COLO668 (cell line): ENCODE measurements around the gene KCNQ1.
A peak's percentile ranks its signal among the peaks of the same experiment; 100 is the strongest.
"Not testable (repeated sequence)": the region's sequence is repeated elsewhere in the genome, so short reads cannot be mapped to it uniquely, and the experiment has no call there.

ENCODE experiments used
- DNase-seq: peaks from one replicate; lab custom pipeline; 2025; ENCODE audit not compliant: unreplicated experiment; lab: John Stamatoyannopoulos, UW

The KCNQ1 gene

DNA sequence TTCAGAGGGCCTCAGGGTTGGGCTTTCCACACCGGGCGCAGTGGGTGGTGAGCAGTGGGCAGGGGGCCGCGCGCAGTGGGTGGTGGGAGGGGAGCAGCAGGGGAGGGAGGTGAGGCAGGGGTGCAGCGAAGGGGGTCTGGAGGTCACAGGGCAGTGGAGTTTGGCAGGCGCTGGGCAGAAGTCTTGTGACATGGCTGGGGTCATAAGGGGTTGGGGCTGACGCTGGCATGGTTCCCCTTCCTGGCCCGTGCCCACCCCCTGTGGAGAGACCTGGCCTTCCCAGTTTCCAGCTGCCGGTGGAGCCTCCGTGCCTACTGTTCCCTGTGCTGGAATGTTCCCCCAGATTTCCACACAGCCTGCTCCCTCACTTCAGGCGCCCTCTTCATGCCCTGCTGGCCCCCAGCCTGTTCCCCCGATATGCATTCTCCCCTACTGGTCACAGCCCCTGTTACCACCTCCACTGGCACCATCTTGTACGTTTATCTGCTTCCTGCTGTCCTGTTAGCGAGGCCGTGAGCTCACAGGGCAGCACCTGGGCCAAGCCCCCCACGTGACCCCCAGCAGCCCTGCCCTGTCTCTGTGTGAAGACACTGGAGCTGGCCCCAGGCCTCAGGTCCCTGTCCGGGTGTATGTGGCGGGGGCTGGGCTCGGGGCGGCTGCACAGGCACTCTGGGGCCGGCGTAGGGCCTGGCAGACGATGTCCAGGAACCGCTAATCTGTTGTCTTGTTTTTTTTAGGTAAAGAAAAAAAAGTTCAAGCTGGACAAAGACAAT is 143.4 kb downstream of the KCNQ1 start:
- DNase-seq: no peak

DNA sequence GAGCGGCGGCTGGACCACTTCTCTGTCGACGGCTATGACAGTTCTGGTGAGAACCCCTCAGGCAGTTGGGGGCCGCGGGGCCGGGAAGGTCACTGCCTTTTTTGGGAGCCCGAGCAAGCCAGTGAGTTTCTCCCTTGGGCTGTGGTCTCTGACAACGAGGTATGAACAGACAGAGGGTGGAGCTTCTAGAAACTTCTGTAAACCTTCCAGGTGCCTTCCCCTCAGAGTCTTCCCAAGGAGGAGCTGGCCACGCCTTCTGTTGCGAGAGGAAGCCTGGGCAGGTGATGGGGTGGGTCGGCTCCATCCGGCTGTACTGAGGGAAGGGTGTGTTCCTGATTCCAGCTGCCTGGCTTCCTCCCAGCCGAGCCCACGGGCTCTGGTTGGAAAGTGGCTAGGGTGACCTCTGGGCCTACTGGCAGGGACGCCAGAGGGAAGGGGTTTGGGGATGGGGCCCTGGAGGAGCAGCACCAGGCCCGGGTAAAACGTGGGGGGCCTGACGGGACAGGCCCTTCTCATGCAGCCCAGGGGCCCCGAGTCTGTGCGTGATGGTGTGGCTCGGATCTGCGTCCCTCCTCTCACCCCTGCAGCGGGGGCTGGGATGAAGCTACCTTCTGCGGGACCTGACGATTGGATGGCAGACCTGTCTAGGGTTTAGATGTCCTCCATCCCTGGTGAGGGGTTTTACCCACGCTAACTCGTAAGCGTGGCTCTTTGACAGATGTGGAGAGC is 144.2 kb downstream of the KCNQ1 start:
- peak; percentile 29 for DNase-seq

DNA sequence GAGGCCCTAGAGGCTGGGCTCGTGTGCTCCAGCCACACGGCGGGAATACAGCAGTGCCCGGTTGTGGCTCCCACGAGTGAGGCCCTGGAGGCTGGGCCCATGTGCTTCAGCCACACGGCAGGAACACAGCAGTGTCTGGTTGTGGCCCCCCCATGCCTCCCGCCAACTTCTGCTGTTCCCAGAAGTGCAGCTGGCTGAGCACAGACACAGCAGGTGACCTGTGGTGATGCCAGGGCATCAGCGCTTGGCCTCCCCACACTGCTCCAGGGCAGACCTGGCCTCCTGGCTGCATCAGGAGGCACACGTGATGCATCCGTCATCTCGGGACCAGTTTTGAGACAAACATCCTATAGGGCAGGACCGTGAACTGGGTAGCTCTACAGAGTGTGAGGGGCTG is 144.7 kb downstream of the KCNQ1 start:
- DNase-seq: no peak

DNA sequence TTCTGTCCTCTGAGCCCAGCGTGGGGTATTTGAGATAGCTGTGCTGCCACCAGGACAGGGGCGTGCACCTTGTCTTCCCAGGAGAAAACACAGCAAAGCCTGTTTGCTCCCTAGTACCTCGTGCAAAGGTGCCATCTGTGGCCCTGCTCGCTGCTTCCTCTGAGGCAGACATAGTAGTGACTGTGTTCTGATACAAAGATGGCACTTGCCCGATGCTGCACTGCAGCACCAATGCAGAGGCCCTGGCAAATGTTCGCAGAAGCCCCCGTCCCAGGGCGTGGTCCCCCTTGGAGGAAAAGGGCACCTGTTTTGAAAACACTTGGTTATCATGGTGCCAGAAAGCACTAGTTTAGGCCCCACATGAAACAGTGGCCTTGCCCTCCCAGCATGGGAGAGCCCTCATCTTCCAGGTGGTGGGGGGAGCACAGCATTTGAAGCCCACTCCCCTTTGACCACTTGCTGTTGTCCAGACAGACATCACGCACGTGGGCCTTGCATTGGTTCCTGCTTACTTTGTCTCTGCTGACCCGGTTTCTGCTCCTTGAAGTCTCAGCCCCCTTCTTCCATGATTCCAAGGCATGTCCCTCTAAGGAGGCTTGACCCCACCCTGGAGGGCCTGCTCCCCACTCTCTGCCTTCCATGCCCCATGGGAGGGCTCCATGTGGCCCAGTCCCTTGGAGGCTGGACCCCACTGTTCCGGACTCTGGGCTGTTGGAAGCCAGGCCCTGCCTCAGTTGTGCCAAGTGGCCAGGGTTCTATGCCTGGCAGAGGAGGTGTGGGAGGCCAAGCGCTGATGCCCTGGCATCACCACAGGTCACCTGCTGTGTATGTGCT is 145.5 kb downstream of the KCNQ1 start:
- no peak for DNase-seq

DNA sequence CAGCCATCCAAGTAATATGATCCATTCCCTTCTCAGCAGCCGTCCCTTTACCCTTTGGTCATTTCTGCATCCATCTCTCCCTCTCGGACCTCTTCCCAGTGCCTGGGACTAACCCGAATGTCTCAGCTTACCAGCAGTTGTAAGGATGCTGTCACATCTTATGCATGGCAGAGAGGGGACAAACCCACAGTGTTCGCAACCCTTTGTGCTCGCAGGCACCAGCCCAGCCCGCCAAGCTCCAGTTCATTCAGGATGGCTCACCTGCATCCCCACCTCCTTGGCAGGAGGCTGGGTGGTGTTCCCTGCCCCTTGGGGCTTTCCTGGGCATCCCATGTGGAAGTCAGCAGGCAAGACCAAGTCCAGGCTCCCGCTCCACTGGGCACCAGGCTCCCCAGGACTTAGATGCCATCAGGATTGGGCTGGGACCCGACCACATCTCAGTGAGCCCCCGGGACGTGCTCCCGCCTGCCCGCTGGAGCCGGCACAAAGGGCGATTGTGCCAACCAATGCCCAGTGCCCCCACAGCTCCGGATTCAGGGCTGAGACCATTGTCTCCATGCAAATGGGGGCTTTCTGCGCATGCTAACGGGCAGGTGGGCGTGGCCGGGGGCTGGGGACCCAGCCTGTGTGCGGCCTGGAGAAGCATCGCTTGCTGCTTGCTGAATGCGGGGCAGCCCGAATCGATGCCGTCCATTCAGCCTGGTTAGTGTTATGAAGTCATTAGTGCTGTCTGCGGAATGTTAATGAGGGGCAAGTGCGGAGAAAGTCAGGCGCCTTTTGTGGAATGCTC is 146.4 kb downstream of the KCNQ1 start:
- DNase-seq: no peak

DNA sequence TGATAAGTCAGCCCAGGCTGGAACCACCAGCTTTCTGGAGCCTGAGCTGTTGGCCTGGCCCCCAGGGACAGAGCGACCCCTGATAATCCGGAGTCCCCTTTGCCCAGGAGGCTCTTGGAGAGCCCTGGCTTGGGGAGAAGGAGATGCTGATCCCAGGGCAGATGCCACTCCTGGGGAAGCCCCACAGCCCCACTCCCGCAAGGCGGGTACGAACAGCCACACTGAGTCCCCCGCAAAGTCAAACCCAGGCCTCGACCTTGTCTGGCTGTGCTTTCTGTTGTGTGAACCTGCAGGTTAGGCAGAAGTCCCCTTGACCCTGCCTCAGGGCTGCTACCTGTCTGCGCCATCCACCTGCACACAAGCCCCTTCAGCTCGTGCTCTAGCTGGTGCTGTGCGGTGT is 147.0 kb downstream of the KCNQ1 start:
- no peak for DNase-seq

DNA sequence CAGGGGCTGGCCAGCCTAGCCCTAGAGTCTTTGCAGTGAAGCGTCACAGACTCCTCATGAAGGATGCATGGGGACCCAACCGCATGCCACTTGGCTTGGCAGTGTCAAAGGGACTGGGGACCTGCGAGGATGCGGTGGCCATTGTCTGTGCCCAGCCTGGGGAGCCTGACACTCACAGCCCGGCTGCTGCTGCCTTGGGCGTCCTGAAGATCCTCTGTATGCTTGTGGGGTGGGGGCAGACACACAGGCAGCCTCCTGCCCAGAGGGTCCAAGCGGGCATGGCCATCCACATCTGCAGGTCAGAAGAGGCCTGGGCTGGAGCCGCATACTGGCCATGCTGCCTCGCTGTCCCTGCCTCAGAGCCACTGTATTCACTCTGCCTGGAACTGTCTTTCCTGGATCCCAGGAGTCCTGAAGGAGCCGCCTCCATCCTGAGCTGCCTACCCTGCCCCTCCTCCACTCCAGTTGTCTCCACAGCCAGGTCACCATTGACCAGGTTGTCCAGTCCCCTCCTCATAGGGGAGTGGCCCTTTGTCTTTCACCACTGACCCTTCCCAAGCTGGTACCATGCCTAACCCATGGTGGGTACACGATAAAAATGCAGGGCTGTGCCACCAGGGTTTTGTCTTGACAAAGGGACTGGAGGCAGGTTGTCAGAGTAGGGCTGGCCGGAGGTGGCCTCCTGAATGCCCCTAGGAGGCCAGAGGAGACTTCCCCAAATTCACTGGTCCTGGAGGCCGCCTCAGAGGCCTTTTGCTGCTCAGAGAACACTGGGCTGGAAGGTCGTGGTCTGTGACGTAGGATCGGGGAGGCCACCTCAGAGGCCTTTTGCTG is 148.0 kb downstream of the KCNQ1 start:
- DNase-seq: no peak

DNA sequence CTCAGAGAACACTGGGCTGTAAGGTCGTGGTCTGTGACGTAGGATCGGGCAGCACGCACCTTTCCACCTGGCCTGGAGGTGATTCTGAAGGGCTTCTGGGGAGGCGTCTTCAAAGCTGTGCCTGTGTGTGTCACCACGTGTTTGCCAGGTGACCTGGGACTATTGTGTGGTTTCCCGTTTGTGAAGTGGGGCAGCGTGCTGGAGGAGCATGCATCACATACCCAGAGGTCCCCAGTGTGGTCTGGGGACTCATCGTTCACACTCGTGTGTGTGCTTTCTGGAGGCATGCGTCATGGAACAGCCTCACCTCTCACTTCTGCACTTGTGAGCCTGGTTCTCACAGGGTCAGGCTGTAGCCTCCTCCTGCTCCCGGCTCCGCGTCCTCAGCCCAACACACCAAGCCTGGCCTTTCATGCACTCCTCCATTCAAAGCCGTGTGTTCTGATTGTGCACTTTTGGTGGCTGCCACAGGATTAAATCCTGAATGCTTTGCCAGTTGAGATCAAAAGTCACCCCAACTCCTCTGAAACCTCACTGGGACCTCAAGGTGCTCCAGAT is 148.7 kb downstream of the KCNQ1 start:
- DNase-seq: no peak

DNA sequence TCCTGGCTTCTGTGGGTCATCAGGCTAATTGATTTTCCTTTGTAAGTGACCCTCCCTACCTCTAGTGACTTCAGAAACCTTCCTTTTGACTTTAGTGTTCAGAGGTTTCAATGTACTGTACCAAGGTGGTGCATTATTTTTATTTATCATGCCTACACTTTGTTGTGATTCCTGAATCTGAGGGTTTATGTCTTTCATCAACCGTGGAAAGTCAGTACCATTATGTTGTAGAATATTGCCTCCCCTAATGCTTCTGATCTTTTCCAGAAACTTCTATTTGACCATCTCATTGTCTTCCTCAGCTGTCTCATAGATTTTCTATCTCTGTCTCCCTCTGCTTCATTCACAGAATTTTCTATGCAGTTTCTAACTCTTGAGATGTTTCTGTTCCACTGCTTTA is 149.5 kb downstream of the KCNQ1 start:
- no peak for DNase-seq

DNA sequence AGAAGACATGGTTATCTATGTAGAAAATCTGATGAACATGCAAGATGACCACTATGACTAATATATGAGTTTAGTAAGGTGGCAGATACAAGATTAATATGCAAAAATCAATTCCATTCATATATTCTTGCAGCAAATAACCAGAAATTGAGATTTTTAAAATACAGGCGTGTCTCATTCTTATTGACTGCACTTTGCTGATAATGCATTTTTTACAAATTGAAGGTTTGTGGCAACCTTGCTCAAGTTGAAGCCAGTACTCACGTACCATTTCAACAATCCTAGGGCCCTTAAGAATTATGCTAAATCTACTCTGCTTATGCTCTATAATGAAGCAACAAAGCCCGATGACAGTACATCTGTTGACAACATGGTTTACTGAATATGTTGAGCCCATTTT is 150.4 kb downstream of the KCNQ1 start:
- DNase-seq: no peak

DNA sequence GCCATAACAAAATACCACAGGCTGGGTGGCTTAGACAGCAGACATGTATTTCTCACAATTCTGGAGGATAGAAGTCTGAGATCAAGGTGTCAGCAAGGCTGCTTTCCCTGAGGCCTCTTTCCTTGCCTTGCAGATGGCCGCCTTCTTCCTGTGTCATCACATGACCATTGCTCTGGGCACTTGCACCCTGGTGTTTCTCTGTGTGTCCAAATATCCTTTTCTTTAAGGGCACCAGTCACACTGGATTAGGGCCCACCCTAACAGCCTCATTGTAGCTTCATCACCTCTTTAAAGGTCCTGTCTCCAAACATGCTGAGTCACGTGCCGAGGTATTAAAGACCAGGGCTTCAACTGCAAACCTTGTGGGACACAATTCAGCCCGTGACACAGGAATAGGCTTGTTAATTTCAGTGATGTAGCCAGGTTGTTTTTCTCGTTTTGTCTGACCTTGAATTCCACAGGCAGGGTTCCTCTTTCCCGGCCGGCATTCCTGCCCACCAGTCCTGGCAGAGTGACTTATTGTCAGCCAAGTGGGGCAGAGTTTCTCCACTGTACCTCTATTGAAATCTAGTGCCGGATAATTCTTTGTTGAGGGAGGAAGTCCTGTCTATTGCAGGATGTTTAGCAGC is 154.9 kb downstream of the KCNQ1 start:
- no peak for DNase-seq

DNA sequence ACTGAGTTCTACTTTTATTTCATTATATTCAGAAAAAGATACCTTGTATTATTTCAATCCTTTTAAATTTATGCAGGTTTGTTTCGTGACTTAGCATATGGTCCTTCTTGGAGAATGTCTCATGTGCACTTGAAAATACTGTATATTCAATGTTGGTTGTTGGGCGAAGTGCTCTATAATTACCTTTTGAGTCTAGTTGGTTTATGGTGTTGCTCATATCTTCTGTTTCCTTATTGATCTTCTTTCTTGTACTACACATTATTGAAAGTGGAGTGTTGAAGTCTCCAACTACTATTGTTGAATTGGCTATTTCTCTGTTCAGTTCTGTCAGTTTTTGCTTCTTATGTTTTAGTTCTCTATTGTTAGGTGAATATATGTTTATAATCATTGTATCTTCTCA is 164.5 kb downstream of the KCNQ1 start:
- no peak for DNase-seq

DNA sequence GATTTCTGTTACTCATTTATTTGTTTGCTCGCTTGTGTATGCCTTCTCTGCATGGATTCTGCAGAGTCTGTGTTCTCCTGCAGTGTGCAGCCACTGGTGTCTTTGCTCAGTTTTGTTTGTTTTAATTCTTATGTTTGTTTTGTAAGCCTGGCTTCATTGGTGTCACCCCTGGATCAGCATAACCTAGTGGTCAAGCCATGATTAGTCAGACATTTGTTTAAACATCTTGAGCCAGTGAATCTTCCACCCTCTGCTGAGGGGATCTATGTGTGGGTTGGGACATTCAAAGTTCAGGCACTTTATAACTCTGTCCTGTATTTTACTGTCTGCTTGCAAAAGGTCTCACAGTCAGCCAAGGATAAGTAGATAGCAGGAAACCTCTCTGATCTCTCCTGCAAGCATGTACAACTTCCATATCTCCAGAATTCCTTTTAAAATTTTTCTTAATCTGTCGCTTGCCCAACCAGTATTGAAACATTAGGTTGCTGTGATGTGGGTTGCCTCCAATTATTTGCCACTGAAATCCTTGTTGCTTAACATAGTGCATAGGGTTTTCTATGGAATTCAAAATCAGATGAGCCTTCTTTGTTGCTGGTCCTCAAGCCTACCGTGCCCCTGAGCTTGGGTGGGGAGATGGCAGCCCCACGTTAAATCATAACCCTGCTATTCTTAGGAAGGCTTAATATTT is 168.2 kb downstream of the KCNQ1 start:
- DNase-seq: peak; percentile 6

DNA sequence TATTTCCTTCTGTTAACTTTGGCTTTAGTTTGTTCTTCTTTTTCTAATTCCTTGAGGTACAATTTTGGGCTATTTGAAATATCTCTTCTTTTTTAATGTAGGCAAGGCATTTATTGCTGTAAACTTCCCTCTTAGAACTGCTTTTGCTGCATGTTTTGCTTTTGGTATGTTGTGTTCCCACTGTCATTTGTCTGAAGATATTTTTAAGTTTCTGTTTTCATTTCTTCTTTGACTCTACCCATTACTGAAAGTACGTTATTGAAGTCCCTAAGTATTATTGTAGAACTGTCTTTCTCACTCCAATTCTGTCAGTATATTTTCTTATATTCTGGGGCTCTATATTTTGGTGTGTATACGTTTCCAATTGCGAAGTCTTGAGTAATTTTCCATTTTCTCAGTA is 177.1 kb downstream of the KCNQ1 start:
- no peak for DNase-seq

DNA sequence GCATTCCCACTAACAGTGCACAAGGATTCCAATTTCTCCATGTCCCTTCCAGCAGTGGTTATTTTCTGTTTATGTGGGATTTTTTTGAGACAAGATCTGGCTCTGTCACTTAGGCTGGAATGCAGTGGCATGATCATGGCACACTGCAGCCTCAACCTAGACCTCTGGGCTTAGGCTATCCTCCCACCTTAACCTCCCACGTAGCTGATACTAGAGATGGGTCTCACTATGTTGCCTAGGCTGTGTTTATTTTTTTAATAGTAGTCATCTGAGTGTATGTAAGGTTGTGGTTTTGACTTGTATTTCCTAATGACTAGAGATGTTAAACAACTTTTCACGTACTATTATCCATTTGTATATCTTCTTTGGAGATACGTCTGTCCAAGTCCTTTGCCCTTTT is 180.4 kb downstream of the KCNQ1 start:
- DNase-seq: no peak

DNA sequence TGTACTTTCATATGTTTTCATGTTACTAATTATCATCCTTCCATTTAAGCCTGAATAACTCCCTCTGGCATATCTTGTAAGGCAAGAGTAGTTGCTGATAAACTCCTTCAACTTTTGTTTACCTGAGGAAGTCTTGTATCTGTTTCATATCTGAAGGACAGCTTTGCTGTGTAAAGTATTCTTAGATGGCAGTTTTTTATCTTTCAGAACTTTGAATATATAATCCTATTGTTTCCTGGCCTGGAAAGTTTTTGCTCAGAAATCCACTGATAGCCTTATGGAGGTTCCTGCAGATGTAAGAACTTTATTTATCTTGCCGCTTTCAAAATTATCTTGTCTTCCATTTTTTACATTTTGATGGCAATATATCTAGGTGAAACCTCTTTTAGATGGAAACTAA is 185.9 kb downstream of the KCNQ1 start:
- DNase-seq: no peak

DNA sequence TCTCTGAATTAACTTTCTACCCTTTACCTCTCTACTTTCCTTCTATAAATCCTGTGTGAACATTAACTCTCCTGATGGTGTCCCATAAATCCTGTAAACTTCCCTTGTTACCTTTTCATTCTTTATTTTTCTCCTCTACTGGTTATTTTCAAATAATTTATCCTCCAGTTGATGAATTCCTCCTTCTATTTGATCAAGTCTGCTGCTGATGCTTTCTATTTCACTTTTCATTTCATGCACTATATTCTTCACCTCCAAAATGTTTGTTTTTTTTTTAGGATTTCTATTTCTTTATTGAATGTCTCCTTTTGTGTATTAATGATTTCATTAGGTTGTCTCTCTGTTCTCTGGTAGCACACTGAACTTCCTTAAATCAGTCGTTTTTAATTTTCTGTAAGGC is 186.4 kb downstream of the KCNQ1 start:
- DNase-seq: no peak

DNA sequence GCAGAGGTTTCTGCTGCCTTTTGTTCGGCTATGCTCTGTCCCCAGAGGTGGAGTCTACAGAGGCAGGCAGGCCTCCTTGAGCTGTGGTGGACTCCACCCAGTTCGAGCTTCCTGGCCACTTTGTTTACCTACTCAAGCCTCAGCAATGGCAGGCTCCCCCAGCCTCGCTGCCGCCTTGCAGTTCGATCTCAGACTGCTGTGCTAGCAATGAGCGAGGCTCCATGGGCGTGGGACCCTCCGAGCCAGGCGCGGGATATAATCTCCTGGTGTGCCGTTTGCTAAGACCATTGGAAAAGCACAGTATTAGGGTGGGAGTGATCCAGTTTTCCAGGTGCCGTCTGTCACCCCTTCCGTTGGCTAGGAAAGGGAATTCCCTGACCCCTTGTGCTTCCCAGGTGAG is 195.0 kb downstream of the KCNQ1 start:
- not testable (repeated sequence) for DNase-seq

DNA sequence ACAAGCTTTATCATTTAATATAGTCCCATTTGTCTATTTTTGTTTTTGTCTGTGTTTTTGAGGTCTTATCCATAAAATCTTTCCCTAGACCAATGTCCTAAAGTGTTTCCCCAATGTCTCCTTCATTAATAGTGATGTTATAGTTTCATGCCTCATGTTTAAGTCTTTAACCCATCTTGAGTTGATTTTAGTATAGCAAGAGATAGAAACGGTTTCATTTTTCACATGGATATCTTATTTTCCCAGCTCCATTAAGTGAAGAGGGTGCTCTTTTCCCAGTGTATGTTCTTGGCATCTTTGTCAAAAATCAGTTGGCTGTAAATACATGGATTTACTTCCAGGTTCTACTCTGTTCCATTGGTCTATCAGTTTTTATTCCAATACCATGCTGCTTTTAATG is 196.8 kb downstream of the KCNQ1 start:
- no peak for DNase-seq
